Activated CD8-positive, alpha-beta T cell treated with anti-CD3 and anti-CD28 coated beads for 36 hours (primary cell): ENCODE measurements around the gene MARCHF3. TPM values are rescaled to one million over a fixed set of nuclear protein-coding genes. Genes with fewer than 3 reads are reported as not detected.

ENCODE experiments used
- ATAC-seq: fragments of 200-7000 bp; cut with Tn5 transposase; one replicate; pipeline ENCODE4 v1.10.0; 2021; ENCODE audit warnings: mild to moderate bottlenecking, moderate library complexity
- CTCF ChIA-PET: fragments of 350-600 bp; sonication (Branson Sonifier 250); formaldehyde crosslinking; loops from one replicate; lab custom pipeline; 2021; ENCODE audit warnings: antibody characterized with exemption; lab: Charles Lee
- POLR2A ChIA-PET: fragments of 350-600 bp; sonication (Branson Sonifier 250); formaldehyde crosslinking; loops from one replicate; lab custom pipeline; 2021; ENCODE audit warnings: antibody characterized with exemption; lab: Charles Lee
- DNase-seq: peaks from one replicate; pipeline ENCODE4 v3.0.0-alpha.2; 2020
- H3K27ac Mint-ChIP-seq: one replicate; pipeline ENCODE4 v1.8.0; 2021; ENCODE audit warnings: mild to moderate bottlenecking, mixed read lengths
- H3K27me3 Mint-ChIP-seq: one replicate; pipeline ENCODE4 v1.8.0; 2021; ENCODE audit warnings: mixed read lengths
- H3K36me3 Mint-ChIP-seq: one replicate; pipeline ENCODE4 v1.8.0; 2021; ENCODE audit warnings: low read depth, mixed read lengths
- H3K4me1 Mint-ChIP-seq: one replicate; pipeline ENCODE4 v1.8.0; 2021; ENCODE audit warnings: low read depth, mixed read lengths
- H3K4me3 Mint-ChIP-seq: one replicate; pipeline ENCODE4 v1.8.0; 2021; ENCODE audit warnings: mild to moderate bottlenecking, moderate library complexity, mixed read lengths
- H3K9me3 Mint-ChIP-seq: one replicate; pipeline ENCODE4 v1.8.0; 2021; ENCODE audit warnings: mixed read lengths
- CTCF ChIP-seq: fragments of 200-600 bp; IDR thresholded peaks from one replicate; pipeline ENCODE4 v1.8.0; 2022; ENCODE audit warnings: antibody characterized with exemption, mild to moderate bottlenecking
- intact Hi-C: fragments of 100-400 bp; cut with micrococcal nuclease; formaldehyde crosslinking; loops from one replicate; pipeline ENCODE4 v1.10.0; 2022
- total RNA-seq, 2 experiments: library from RNA; stranded (reverse); gene quantifications; one replicate each; pipeline ENCODE4 v1.2.3, GENCODE V29; 2021

MARCHF3 gene
- total RNA-seq, 2 experiments from 2014 or later = 6.1 TPM

- ChIA-PET POLR2A (interaction anchor here (0.6 kb wide), 1 partner anchor 181 kb away, joined by 3 read pairs; no protein-coding TSS in a partner anchor), CTCF (interaction anchor here (1.6 kb wide), 1 partner anchor 15 kb away, joined by 5 read pairs; no protein-coding TSS in a partner anchor)
- ATAC-seq = no peak
- Mint-ChIP-seq H3K27ac (no peak overlapping the region), H3K4me3 (no peak overlapping the region), H3K9me3 (no peaks in the 10 kb centered on the region), H3K4me1 (peaks cover 6% of the 10 kb centered on the region), H3K27me3 (no peaks in the 10 kb centered on the region), H3K36me3 (no peaks in the 10 kb centered on the region)
- DNase-seq = no peak
- intact Hi-C loops = no loop called here
- TF ChIP-seq CTCF = no peak
Observed at GRCh38 chr5:126965061-126965475, 65.3 kb downstream of the MARCHF3 start.

GRCh38 chr5:126963822-126964375 lies 66.5 kb downstream of the MARCHF3 start:
- H3K27ac Mint-ChIP-seq = no peak overlapping the region
- ChIA-PET POLR2A (no interaction called here), CTCF (interaction anchor here (1.6 kb wide), 1 partner anchor 14 kb away, joined by 5 read pairs; no protein-coding TSS in a partner anchor)
- no peaks in the 10 kb centered on the region for H3K9me3 Mint-ChIP-seq
- no peaks in the 10 kb centered on the region for H3K36me3 Mint-ChIP-seq
- no peak overlapping the region for H3K4me3 Mint-ChIP-seq
- intact Hi-C loops = no loop called here
- DNase-seq = no peak
- TF ChIP-seq CTCF = no peak
- no peaks in the 10 kb centered on the region for H3K27me3 Mint-ChIP-seq
- H3K4me1 Mint-ChIP-seq = peaks cover 6% of the 10 kb centered on the region
- no peak for ATAC-seq

- H3K9me3 Mint-ChIP-seq = no peaks in the 10 kb centered on the region
- DNase-seq (no peak), ATAC-seq (no peak)
- ChIA-PET POLR2A (no interaction called here), CTCF (no interaction called here)
- H3K4me1 Mint-ChIP-seq = peaks cover 6% of the 10 kb centered on the region
- intact Hi-C loops = no loop called here
- no peak overlapping the region for H3K4me3 Mint-ChIP-seq
- no peak overlapping the region for H3K27ac Mint-ChIP-seq
- TF ChIP-seq CTCF = no peak
- no peaks in the 10 kb centered on the region for H3K36me3 Mint-ChIP-seq
- H3K27me3 Mint-ChIP-seq = no peaks in the 10 kb centered on the region
Observed at GRCh38 chr5:126961702-126962101, 68.7 kb downstream of the MARCHF3 start.

- intact Hi-C loops = no loop called here
- Mint-ChIP-seq H3K9me3 (no peaks in the 10 kb centered on the region), H3K36me3 (no peaks in the 10 kb centered on the region), H3K27ac (no peak overlapping the region), H3K4me3 (no peak overlapping the region), H3K27me3 (no peaks in the 10 kb centered on the region), H3K4me1 (peaks cover 6% of the 10 kb centered on the region)
- POLR2A ChIA-PET = no interaction called here
- CTCF ChIA-PET = interaction anchor here (0.9 kb wide), 1 partner anchor 97 kb away, joined by 3 read pairs; no protein-coding TSS in a partner anchor
- no peak for DNase-seq
- no peak for TF ChIP-seq CTCF
- no peak for ATAC-seq
Observed at GRCh38 chr5:126961128-126961527, 69.2 kb downstream of the MARCHF3 start.

GRCh38 chr5:126959188-126959587 lies 71.2 kb downstream of the MARCHF3 start:
- CTCF ChIA-PET = no interaction called here
- TF ChIP-seq CTCF = no peak
- Mint-ChIP-seq H3K4me1 (no peaks in the 10 kb centered on the region), H3K4me3 (no peak overlapping the region), H3K36me3 (no peaks in the 10 kb centered on the region), H3K9me3 (no peaks in the 10 kb centered on the region), H3K27ac (no peak overlapping the region), H3K27me3 (no peaks in the 10 kb centered on the region)
- POLR2A ChIA-PET = no interaction called here
- DNase-seq (no peak), ATAC-seq (no peak)
- intact Hi-C loops = no loop called here
